ENCODE data around the gene NR2C2AP. TPM values are rescaled to one million over a fixed set of nuclear protein-coding genes. Genes with fewer than 3 reads are reported as not detected.

NR2C2AP gene
- total RNA-seq, 1 experiment from 2014 or later, result 25.7 TPM

DNA sequence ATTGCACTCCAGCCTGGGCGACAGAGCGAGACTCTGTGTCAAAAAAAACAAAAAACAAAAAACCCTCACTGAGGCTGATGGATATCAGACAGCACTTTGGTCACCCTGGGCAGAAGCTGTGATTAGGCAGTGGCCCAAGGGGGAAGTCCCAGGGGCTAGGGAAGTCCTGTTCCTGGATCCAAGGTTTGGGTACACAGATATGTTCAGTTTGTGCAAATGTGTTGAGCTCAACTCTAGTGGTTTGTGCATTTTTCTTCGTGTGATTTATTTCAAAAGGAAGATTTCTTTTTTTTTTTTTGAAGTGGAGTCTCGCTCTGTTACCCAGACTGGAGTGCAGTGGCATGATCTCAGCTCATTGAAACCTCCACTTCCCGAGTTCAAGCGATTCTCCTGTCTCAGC lies 45.4 kb downstream of the NR2C2AP start:
- TF ChIP-seq, protein P1, sequence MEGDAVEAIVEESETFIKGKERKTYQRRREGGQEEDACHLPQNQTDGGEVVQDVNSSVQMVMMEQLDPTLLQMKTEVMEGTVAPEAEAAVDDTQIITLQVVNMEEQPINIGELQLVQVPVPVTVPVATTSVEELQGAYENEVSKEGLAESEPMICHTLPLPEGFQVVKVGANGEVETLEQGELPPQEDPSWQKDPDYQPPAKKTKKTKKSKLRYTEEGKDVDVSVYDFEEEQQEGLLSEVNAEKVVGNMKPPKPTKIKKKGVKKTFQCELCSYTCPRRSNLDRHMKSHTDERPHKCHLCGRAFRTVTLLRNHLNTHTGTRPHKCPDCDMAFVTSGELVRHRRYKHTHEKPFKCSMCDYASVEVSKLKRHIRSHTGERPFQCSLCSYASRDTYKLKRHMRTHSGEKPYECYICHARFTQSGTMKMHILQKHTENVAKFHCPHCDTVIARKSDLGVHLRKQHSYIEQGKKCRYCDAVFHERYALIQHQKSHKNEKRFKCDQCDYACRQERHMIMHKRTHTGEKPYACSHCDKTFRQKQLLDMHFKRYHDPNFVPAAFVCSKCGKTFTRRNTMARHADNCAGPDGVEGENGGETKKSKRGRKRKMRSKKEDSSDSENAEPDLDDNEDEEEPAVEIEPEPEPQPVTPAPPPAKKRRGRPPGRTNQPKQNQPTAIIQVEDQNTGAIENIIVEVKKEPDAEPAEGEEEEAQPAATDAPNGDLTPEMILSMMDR (IDR thresholded peaks at IDR 0.05; ENCODE audit: insufficient read depth in 1 of 2, low read depth in 1 of 2, low read length in 1 of 2, severe bottlenecking in 1 of 2, unreplicated experiment in 1 of 2), result no peak
- no peaks in the 10 kb centered on the region for H3K9me3 Mint-ChIP-seq (ENCODE audit: unreplicated experiment)
- intact Hi-C loops (cut with micrococcal nuclease; ENCODE audit: unreplicated experiment), result no loop called here
- no peaks in the 10 kb centered on the region for H3K36me3 Mint-ChIP-seq (ENCODE audit: insufficient read depth, unreplicated experiment)
- Histone ChIP-seq H3K27me3 (replicated peaks; ENCODE audit: control insufficient read depth, insufficient read depth, low read length) (no peaks in the 10 kb centered on the region), H3K36me3 (ENCODE audit: control insufficient read depth, insufficient read depth, low read length) (no peaks in the 10 kb centered on the region), H3K4me3 (ENCODE audit: low read depth, low read length) (no peak overlapping the region), H3K9me3 (no peaks in the 10 kb centered on the region), H3K4me1 (no peaks in the 10 kb centered on the region)
- BruUV-seq (replicated peaks), result no TSS peak
- no peaks in the 10 kb centered on the region for H3K27me3 Mint-ChIP-seq (ENCODE audit: insufficient read depth, unreplicated experiment)
- H3K4me3 Mint-ChIP-seq (ENCODE audit: unreplicated experiment), result no peak overlapping the region
- ChIA-PET CTCF (interaction anchor here (0.7 to 1.1 kb wide), 2 partner anchors 43 to 185 kb away, joined by 3 read pairs; no protein-coding TSS in a partner anchor), POLR2A (interaction anchor here (0.6 to 0.7 kb wide), 2 partner anchors 46 to 299 kb away, joined by 3 to 12 read pairs; partner anchors contain the start of gene NR2C2AP)
- DNase-seq, result no peak
- no peak overlapping the region for H3K27ac Mint-ChIP-seq (ENCODE audit: unreplicated experiment)
- no peaks in the 10 kb centered on the region for H3K4me1 Mint-ChIP-seq (ENCODE audit: low read depth, unreplicated experiment)

DNA sequence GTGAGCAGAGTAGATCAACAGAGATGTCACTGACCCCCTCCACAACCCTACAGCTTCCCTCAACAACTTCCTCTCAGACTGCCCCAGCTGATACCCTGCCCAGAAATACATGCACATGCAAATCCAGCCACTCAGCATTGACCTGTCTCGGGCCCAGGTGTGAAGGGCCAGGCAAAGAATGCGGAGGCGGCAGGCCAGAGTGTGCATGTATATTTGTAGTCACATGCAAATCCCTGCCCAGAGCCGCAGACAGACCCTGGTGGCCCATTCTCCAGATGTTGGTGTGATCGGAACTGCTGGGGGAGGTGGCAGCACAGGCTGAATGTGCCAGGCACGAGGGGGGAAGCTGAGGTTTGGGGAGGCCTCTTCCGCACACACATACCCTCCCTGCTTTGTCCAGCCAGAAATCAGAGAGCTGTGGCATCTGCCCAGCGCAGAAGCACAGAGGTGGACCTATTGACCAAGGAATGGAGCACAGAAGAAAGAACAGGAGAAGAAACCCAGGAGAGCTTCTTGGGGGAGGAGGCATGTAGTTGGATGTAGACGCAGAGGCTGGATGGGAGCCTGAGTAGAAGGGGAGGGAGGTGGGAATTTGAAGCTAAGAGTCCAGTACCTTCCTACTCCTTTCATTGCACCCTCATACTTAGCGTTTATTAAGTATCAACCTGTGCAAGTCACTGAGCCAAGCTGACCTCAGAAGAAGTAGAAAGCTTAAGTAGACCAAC lies 47.6 kb downstream of the NR2C2AP start:
- BruUV-seq (replicated peaks), result no TSS peak
- H3K9me3 Mint-ChIP-seq (ENCODE audit: unreplicated experiment), result no peaks in the 10 kb centered on the region
- H3K9me3 ChIP-seq, result no peaks in the 10 kb centered on the region
- no peaks in the 10 kb centered on the region for H3K4me1 ChIP-seq
- no peak overlapping the region for H3K4me3 ChIP-seq (ENCODE audit: low read depth, low read length)
- H3K4me3 Mint-ChIP-seq (ENCODE audit: unreplicated experiment), result no peak overlapping the region
- H3K36me3 Mint-ChIP-seq (ENCODE audit: insufficient read depth, unreplicated experiment), result no peaks in the 10 kb centered on the region
- DNase-seq, result no peak
- TF ChIP-seq, protein P1 (IDR thresholded peaks at IDR 0.05; ENCODE audit: insufficient read depth in 1 of 2, low read depth in 1 of 2, low read length in 1 of 2, severe bottlenecking in 1 of 2, unreplicated experiment in 1 of 2), result no peak
- H3K4me1 Mint-ChIP-seq (ENCODE audit: low read depth, unreplicated experiment), result no peaks in the 10 kb centered on the region
- H3K27me3 ChIP-seq (replicated peaks; ENCODE audit: control insufficient read depth, insufficient read depth, low read length), result no peaks in the 10 kb centered on the region
- no peak overlapping the region for H3K27ac Mint-ChIP-seq (ENCODE audit: unreplicated experiment)
- no peaks in the 10 kb centered on the region for H3K36me3 ChIP-seq (ENCODE audit: control insufficient read depth, insufficient read depth, low read length)
- H3K27me3 Mint-ChIP-seq (ENCODE audit: insufficient read depth, unreplicated experiment), result no peaks in the 10 kb centered on the region
- ChIA-PET POLR2A (no interaction called here), CTCF (no interaction called here)
- intact Hi-C loops (cut with micrococcal nuclease; ENCODE audit: unreplicated experiment), result no loop called here

DNA sequence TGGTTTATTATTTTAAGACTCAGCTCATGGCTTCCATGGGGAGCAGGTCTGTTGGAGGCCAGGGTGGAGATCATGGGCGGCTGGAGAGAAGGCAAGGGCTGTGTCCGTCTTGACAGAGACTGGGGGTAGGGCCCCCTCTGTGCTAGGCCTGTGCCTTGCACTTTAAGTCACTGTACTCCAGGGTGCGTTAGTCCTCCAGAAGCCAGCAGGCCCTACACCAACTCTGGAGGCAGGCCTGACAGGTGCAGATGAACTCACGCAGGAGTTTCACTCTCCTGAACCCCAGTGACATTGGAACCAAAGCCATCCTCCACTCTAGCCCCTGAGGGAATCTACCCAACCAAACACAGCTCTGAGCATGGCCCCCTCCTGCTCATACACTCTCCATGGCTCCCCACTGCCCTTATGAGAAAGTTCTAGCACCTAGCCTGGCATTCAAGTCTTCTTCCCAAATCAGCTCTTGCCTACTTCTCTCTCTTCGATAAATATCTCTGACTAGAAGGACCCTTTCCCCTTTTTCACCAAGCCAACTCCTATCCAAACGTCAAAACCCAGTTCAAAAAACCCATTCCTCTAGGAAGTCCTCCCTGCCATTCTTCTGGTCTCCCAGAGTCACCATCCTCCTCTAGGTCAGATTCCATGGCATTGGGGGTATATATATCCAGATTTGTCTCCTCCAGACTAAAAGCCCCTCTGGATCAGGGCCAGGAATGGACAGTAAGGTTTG lies 48.3 kb downstream of the NR2C2AP start:
- Histone ChIP-seq H3K4me3 (ENCODE audit: low read depth, low read length) (no peak overlapping the region), H3K9me3 (no peaks in the 10 kb centered on the region), H3K27me3 (replicated peaks; ENCODE audit: control insufficient read depth, insufficient read depth, low read length) (no peaks in the 10 kb centered on the region), H3K4me1 (no peaks in the 10 kb centered on the region), H3K36me3 (ENCODE audit: control insufficient read depth, insufficient read depth, low read length) (no peaks in the 10 kb centered on the region)
- intact Hi-C loops (cut with micrococcal nuclease; ENCODE audit: unreplicated experiment), result no loop called here
- H3K9me3 Mint-ChIP-seq (ENCODE audit: unreplicated experiment), result no peaks in the 10 kb centered on the region
- H3K4me3 Mint-ChIP-seq (ENCODE audit: unreplicated experiment), result no peak overlapping the region
- POLR2A ChIA-PET, result no interaction called here
- H3K4me1 Mint-ChIP-seq (ENCODE audit: low read depth, unreplicated experiment), result no peaks in the 10 kb centered on the region
- no peaks in the 10 kb centered on the region for H3K36me3 Mint-ChIP-seq (ENCODE audit: insufficient read depth, unreplicated experiment)
- no TSS peak for BruUV-seq (replicated peaks)
- TF ChIP-seq, protein P1 (IDR thresholded peaks at IDR 0.05; ENCODE audit: insufficient read depth in 1 of 2, low read depth in 1 of 2, low read length in 1 of 2, severe bottlenecking in 1 of 2, unreplicated experiment in 1 of 2), result no peak
- no peak overlapping the region for H3K27ac Mint-ChIP-seq (ENCODE audit: unreplicated experiment)
- DNase-seq, result no peak
- no peaks in the 10 kb centered on the region for H3K27me3 Mint-ChIP-seq (ENCODE audit: insufficient read depth, unreplicated experiment)
- CTCF ChIA-PET, result no interaction called here
